T47D (cell line): ENCODE measurements around the gene ZDHHC14.

Source experiments
- DNase-seq, 2 experiments: peaks; one replicate each; pipeline versions ENCODE4 v3.0.0 to v3.0.0-alpha.2; 2011 to 2012; ENCODE audit warnings: low read depth in 1 of 2, low spot score in 1 of 2
- JUND ChIP-seq: IDR thresholded peaks from 2 replicates; pipeline ENCODE4 v1.6.1; 2012; ENCODE audit warnings: low read depth
- in situ Hi-C: cut with HindIII; loops from 2 replicates; pipeline ENCODE4 v1.10.0; 2016; ENCODE audit warnings: low sequenced_read_pairs, low pct_unique_long_range_greater_than_20kb

The ZDHHC14 gene

DNA sequence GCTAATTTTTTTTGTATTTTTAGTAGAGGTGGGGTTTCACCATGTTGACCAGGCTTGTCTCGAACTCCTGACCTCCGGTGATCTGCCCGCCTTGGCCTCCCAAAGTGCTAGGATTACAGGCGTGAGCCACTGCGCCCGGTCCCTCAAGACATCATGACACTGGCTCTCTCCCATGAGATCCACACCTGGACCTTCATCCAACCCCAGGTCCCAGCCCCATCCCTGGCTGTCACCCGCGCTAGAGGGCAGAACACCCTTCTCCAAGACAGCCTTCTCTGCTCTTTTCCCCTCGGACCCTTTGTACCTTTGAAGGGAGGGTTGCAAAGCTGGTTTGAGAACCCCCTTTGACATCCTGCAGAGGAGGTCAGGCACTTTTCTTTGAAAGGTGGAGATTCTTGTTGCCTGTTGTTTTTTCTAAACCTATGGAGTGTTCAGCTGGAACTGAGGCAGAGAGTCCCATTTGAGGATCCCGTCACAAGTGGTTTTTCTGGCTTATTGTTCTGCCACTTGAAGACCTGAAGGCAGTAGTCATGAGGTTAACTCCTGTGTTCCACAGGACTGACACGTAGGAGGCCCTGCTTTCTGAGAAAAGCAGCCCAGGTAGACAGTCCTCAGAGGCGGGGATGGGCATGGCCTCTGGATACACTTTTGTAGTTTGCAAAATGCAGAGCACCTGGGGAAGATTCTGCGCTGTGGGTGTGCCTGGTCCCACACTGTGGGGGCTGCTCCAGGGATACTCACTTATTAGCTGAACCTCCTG lies 270.9 kb downstream of the ZDHHC14 start:
- no peak for TF ChIP-seq JUND
- in situ Hi-C loops, result no loop called here

GRCh38 chr6:157652601-157653363 lies 271.8 kb downstream of the ZDHHC14 start:
- in situ Hi-C loops, result no loop called here
- TF ChIP-seq JUND, result no peak
- no peak for DNase-seq

More for the DNA sequence above, 270.9 kb downstream of the ZDHHC14 start:
- no peak for DNase-seq

- no peak for TF ChIP-seq JUND
- in situ Hi-C loops, result no loop called here
- DNase-seq, result no peak
Observed at GRCh38 chr6:157653521-157653920, 272.5 kb downstream of the ZDHHC14 start.

DNA sequence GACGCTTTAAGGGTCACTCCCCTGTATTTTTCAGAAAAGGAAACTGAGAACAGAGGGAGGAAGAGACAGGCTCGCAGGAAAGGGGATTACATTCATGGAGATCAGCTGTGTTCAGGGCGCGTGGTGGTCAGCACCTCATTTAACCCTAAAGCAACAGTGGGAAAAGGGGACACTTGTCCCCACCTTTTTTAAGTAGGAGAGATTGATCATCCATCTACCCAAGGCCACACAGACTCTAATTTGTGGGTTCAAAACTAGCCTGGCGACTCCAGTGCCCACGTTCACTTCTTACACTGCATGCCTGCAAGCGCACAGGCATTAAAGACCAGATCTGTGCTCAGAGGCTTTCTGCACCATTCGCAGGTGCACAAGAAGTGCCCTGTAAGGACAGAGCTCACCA lies 274.1 kb downstream of the ZDHHC14 start:
- no peak for DNase-seq
- in situ Hi-C loops, result no loop called here

GRCh38 chr6:157656437-157656997 lies 275.5 kb downstream of the ZDHHC14 start:
- TF ChIP-seq JUND, result no peak
- in situ Hi-C loops, result no loop called here
- DNase-seq, result no peak

More for the DNA sequence above, 274.1 kb downstream of the ZDHHC14 start:
- no peak for TF ChIP-seq JUND

DNA sequence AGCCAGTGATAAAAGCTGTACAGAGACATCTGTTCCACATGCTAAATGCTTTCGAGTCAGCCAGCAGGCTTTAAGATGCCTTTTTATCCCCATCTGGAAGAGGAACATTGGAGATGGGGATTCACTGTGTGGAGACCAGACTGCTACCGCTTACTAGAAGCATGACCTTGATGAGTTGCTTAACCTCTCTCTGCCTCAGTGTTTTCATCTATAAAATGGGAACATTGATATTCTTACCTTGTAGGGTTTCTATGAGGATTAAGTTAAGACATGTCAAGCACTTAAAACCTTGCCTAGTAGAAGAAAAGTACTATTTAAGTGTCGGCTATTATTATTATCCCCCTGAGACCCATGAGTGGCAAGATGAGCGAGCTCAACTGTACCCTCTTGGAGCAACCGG lies 276.8 kb downstream of the ZDHHC14 start:
- TF ChIP-seq JUND, result no peak
- in situ Hi-C loops, result no loop called here
- no peak for DNase-seq

GRCh38 chr6:157658301-157658700 lies 277.3 kb downstream of the ZDHHC14 start:
- in situ Hi-C loops, result no loop called here
- TF ChIP-seq JUND, result no peak

GRCh38 chr6:157659536-157660271 lies 278.7 kb downstream of the ZDHHC14 start:
- TF ChIP-seq JUND, result no peak
- no peak for DNase-seq
- in situ Hi-C loops, result no loop called here

More at GRCh38 chr6:157658301-157658700, 277.3 kb downstream of the ZDHHC14 start:
- DNase-seq, result no peak

GRCh38 chr6:157660414-157660813 lies 279.4 kb downstream of the ZDHHC14 start:
- no peak for DNase-seq
- in situ Hi-C loops, result no loop called here
- TF ChIP-seq JUND, result no peak

GRCh38 chr6:157661652-157662051 lies 280.7 kb downstream of the ZDHHC14 start:
- in situ Hi-C loops, result no loop called here
- no peak for TF ChIP-seq JUND
- DNase-seq, result no peak

GRCh38 chr6:157663261-157663660 lies 282.3 kb downstream of the ZDHHC14 start:
- in situ Hi-C loops, result no loop called here
- no peak for DNase-seq
- no peak for TF ChIP-seq JUND

GRCh38 chr6:157665180-157665579 lies 284.2 kb downstream of the ZDHHC14 start:
- in situ Hi-C loops, result no loop called here
- TF ChIP-seq JUND, result no peak
- no peak for DNase-seq

GRCh38 chr6:157666729-157667128 lies 285.7 kb downstream of the ZDHHC14 start:
- no peak for TF ChIP-seq JUND
- in situ Hi-C loops, result no loop called here
- no peak for DNase-seq
